NT2/D1 (cell line): Measurements from ENCODE around the gene AQP7.

Experiments
- YY1 ChIP-seq: IDR thresholded peaks from 2 replicates; pipeline ENCODE4 v1.6.1; 2011; ENCODE audit not compliant: insufficient read length, insufficient read depth
- ZNF274 ChIP-seq: IDR thresholded peaks from 2 replicates; pipeline ENCODE4 v1.6.1; 2011; ENCODE audit warnings: mild to moderate bottlenecking, low read depth, low read length

GRCh38 chr9:33419708-33420303, 17.4 kb upstream of the AQP7 start:
- TF ChIP-seq ZNF274 = no peak
- no peak for TF ChIP-seq YY1
